Central memory CD8-positive, alpha-beta T cell (primary cell): ENCODE results near the gene CXCR4.

Experiments
- ATAC-seq: fragments of 150-1000 bp; cut with Tn5 transposase; replicated peaks from 2 replicates; pipeline ENCODE4 v1.10.0; 2022; ENCODE audit warnings: mild to moderate bottlenecking, moderate FRiP score, moderate number of reproducible peaks; ENCODE audit not compliant: poor library complexity, severe bottlenecking; ENCODE audit errors: extremely low read depth
- DNase-seq, 2 donors: peaks; one replicate each; pipeline ENCODE4 v3.0.0; 2021; ENCODE audit warnings: low spot score in 2 of 2
- H3K27ac Mint-ChIP-seq: one replicate; pipeline ENCODE4 v1.8.0; 2022; ENCODE audit warnings: low read depth, mild to moderate bottlenecking, moderate library complexity, mixed read lengths
- H3K27me3 Mint-ChIP-seq: one replicate; pipeline ENCODE4 v1.8.0; 2022; ENCODE audit warnings: mixed read lengths
- H3K36me3 Mint-ChIP-seq: one replicate; pipeline ENCODE4 v1.8.0; 2022; ENCODE audit warnings: mild to moderate bottlenecking, moderate library complexity, mixed read lengths; ENCODE audit not compliant: insufficient read depth
- H3K4me1 Mint-ChIP-seq: one replicate; pipeline ENCODE4 v1.8.0; 2022; ENCODE audit warnings: mixed read lengths
- H3K4me3 Mint-ChIP-seq: one replicate; pipeline ENCODE4 v1.8.0; 2022; ENCODE audit warnings: mild to moderate bottlenecking, moderate library complexity, mixed read lengths
- H3K9me3 Mint-ChIP-seq: one replicate; pipeline ENCODE4 v1.8.0; 2022; ENCODE audit warnings: mixed read lengths

Gene CXCR4

GRCh38 chr2:136117391-136117841 lies 533 bp downstream of the CXCR4 start:
- Mint-ChIP-seq H3K36me3 (peaks cover 70% of the 10 kb centered on the region), H3K27ac (peak overlapping the region; percentile 99), H3K4me1 (peaks cover 66% of the 10 kb centered on the region), H3K27me3 (no peaks in the 10 kb centered on the region), H3K9me3 (no peaks in the 10 kb centered on the region), H3K4me3 (peak overlapping the region; percentile 93)
- ATAC-seq (peak; percentile 7), DNase-seq (peak in 1 of 2 donors; percentile 71)

DNA sequence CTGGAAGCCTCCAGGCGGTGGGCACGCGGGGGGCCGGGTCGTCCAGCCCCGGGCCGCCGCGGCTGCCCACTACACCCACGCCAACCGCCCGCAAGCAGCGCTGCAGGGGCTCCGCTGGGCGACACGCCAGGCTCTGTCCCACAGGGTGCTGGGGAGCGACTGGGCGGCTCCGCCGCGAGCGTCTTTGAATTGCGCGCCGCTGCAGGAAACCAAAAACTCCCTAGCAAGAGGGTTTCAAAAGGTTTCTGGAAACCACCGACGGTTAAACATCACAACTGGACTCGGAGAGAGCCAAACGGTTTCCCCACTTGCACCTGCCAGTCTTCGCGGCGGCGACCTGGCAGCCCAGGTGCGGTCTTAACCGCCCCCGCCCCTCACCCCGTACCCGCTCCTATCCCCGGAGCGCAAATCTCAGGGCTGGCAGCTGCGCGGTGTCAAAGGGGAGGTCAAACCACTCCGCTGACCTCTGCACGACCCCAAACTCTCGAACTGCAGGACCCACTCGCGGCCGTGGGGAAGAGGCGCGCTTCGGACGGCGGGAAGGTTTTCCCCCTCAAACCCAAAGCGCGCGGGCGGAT lies 1.0 kb downstream of the CXCR4 start:
- H3K36me3 Mint-ChIP-seq, result peaks cover 73% of the 10 kb centered on the region
- H3K9me3 Mint-ChIP-seq, result no peaks in the 10 kb centered on the region
- ATAC-seq, result peak; percentile 21
- peak; percentile 72 to 86 for DNase-seq
- H3K27ac Mint-ChIP-seq, result peak overlapping the region; percentile 99
- H3K27me3 Mint-ChIP-seq, result no peaks in the 10 kb centered on the region
- peaks cover 66% of the 10 kb centered on the region for H3K4me1 Mint-ChIP-seq
- H3K4me3 Mint-ChIP-seq, result peak overlapping the region; percentile 93

- DNase-seq, result peak; percentile 69 to 84
- H3K4me1 Mint-ChIP-seq, result peaks cover 60% of the 10 kb centered on the region
- H3K9me3 Mint-ChIP-seq, result no peaks in the 10 kb centered on the region
- peak; percentile 29 for ATAC-seq
- no peaks in the 10 kb centered on the region for H3K27me3 Mint-ChIP-seq
- peak overlapping the region; percentile 99 for H3K27ac Mint-ChIP-seq
- H3K36me3 Mint-ChIP-seq, result peaks cover 73% of the 10 kb centered on the region
- H3K4me3 Mint-ChIP-seq, result peak overlapping the region; percentile 93
Observed at GRCh38 chr2:136116151-136116812, 1.7 kb downstream of the CXCR4 start.

GRCh38 chr2:136115183-136115761 lies 2.7 kb downstream of the CXCR4 start:
- Mint-ChIP-seq H3K9me3 (no peaks in the 10 kb centered on the region), H3K27me3 (no peaks in the 10 kb centered on the region), H3K4me1 (peaks cover 56% of the 10 kb centered on the region), H3K4me3 (peak overlapping the region; percentile 93), H3K36me3 (peaks cover 73% of the 10 kb centered on the region), H3K27ac (peak overlapping the region; percentile 99)
- ATAC-seq (no peak), DNase-seq (no peak)

DNA sequence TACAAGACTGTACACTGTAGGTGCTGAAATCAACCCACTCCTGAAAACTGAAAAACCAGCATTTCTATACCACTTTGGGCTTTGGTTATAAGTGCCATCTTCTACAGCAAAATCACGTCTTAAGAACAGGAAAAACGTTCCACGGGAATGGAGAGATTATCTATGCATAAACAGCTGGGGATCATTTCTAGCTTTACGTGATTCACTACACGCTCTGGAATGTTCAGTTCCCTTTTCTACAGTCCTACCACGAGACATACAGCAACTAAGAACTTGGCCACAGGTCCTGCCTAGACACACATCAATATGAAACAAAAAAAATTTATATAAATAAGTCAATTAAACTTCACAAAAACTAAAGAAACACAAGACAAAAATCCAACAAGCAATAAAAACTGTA lies 3.6 kb downstream of the CXCR4 start:
- H3K36me3 Mint-ChIP-seq, result peaks cover 71% of the 10 kb centered on the region
- H3K4me1 Mint-ChIP-seq, result peaks cover 56% of the 10 kb centered on the region
- H3K27ac Mint-ChIP-seq, result peak overlapping the region; percentile 99
- no peaks in the 10 kb centered on the region for H3K27me3 Mint-ChIP-seq
- no peak for ATAC-seq
- H3K4me3 Mint-ChIP-seq, result peak overlapping the region; percentile 93
- H3K9me3 Mint-ChIP-seq, result no peaks in the 10 kb centered on the region
- no peak for DNase-seq

- DNase-seq, result no peak
Observed at GRCh38 chr2:136113209-136113971, 4.6 kb downstream of the CXCR4 start.

GRCh38 chr2:136112317-136113208 lies 5.4 kb downstream of the CXCR4 start:
- H3K9me3 Mint-ChIP-seq, result no peaks in the 10 kb centered on the region
- ATAC-seq (no peak), DNase-seq (no peak)
- no peaks in the 10 kb centered on the region for H3K27me3 Mint-ChIP-seq
- H3K27ac Mint-ChIP-seq, result peak overlapping the region; percentile 99
- H3K36me3 Mint-ChIP-seq, result peaks cover 53% of the 10 kb centered on the region
- peaks cover 43% of the 10 kb centered on the region for H3K4me1 Mint-ChIP-seq
- peak overlapping the region; percentile 93 for H3K4me3 Mint-ChIP-seq

More at GRCh38 chr2:136113209-136113971, 4.6 kb downstream of the CXCR4 start:
- H3K36me3 Mint-ChIP-seq, result peaks cover 61% of the 10 kb centered on the region
- H3K4me3 Mint-ChIP-seq, result peak overlapping the region; percentile 93
- H3K4me1 Mint-ChIP-seq, result peaks cover 50% of the 10 kb centered on the region
- no peaks in the 10 kb centered on the region for H3K9me3 Mint-ChIP-seq
- peak overlapping the region; percentile 99 for H3K27ac Mint-ChIP-seq
- no peak for ATAC-seq
- H3K27me3 Mint-ChIP-seq, result no peaks in the 10 kb centered on the region

DNA sequence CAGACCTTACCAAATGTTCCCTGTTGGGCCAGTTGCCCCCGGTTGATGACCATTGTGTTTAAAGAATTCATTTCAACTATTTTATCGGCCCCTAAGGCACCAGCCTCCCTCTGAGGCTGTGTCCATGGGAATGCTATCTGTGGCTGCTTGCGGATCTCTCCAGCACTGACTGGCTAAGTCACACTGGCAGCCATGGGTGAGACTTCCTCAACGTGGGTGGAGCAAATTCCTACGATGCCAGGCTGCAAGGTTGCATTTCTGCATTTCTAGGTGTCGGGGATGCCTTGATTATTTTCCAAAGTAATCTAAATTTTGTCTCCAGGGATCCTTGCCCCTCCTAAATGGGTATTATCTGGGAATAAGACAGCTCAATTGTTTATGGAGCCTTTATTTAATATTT lies 6.2 kb downstream of the CXCR4 start:
- peak overlapping the region; percentile 65 for H3K27ac Mint-ChIP-seq
- H3K36me3 Mint-ChIP-seq, result peaks cover 45% of the 10 kb centered on the region
- ATAC-seq, result no peak
- H3K4me1 Mint-ChIP-seq, result peaks cover 43% of the 10 kb centered on the region
- H3K27me3 Mint-ChIP-seq, result no peaks in the 10 kb centered on the region
- no peak for DNase-seq
- no peak overlapping the region for H3K4me3 Mint-ChIP-seq
- no peaks in the 10 kb centered on the region for H3K9me3 Mint-ChIP-seq

DNA sequence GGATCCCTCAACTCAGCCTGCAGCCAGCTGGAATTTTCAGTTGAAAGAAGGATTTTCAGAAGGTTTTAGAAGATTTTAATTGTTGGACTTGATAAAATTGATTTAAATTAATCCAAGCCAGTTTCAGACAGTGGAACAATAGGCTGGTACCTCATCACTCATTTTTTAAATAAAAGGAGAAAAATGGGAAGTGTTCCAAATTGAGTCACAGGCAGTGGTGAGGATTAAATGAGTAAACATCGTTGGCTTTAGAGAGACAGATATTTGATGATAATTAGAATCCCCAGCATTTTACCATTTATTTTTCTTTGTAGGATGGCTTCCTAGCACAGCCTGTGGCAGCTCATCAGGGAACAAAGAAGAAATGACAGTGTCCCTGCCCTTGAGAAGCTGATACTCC lies 7.4 kb downstream of the CXCR4 start:
- Mint-ChIP-seq H3K27me3 (no peaks in the 10 kb centered on the region), H3K4me1 (peaks cover 35% of the 10 kb centered on the region), H3K27ac (no peak overlapping the region), H3K9me3 (no peaks in the 10 kb centered on the region), H3K4me3 (no peak overlapping the region), H3K36me3 (peaks cover 33% of the 10 kb centered on the region)
- ATAC-seq (no peak), DNase-seq (no peak)

- DNase-seq, result no peak
- Mint-ChIP-seq H3K36me3 (peaks cover 13% of the 10 kb centered on the region), H3K9me3 (no peaks in the 10 kb centered on the region), H3K4me1 (peaks cover 14% of the 10 kb centered on the region), H3K27me3 (no peaks in the 10 kb centered on the region), H3K27ac (no peak overlapping the region), H3K4me3 (no peak overlapping the region)
- no peak for ATAC-seq
Observed at GRCh38 chr2:136108463-136108862, 9.5 kb downstream of the CXCR4 start.

GRCh38 chr2:136107051-136108033 lies 10.6 kb downstream of the CXCR4 start:
- peaks cover 3% of the 10 kb centered on the region for H3K4me1 Mint-ChIP-seq
- H3K27ac Mint-ChIP-seq, result no peak overlapping the region

More at GRCh38 chr2:136107051-136108033, 10.6 kb downstream of the CXCR4 start:
- no peak overlapping the region for H3K4me3 Mint-ChIP-seq
- H3K36me3 Mint-ChIP-seq, result peaks cover 2% of the 10 kb centered on the region
- ATAC-seq, result no peak
- DNase-seq, result no peak
- H3K9me3 Mint-ChIP-seq, result no peaks in the 10 kb centered on the region
- H3K27me3 Mint-ChIP-seq, result no peaks in the 10 kb centered on the region
